GM18520 (cell line): ENCODE data around the gene HERPUD1.
"Not testable (repeated sequence)": the region's sequence is repeated elsewhere in the genome, so short reads cannot be mapped to it uniquely, and the experiment has no call there.

Source experiments
- ATAC-seq: cut with Tn5 transposase; IDR thresholded peaks from one replicate; pipeline ENCODE4 v1.9.1; 2021; ENCODE audit not compliant: unreplicated experiment

HERPUD1 gene

DNA sequence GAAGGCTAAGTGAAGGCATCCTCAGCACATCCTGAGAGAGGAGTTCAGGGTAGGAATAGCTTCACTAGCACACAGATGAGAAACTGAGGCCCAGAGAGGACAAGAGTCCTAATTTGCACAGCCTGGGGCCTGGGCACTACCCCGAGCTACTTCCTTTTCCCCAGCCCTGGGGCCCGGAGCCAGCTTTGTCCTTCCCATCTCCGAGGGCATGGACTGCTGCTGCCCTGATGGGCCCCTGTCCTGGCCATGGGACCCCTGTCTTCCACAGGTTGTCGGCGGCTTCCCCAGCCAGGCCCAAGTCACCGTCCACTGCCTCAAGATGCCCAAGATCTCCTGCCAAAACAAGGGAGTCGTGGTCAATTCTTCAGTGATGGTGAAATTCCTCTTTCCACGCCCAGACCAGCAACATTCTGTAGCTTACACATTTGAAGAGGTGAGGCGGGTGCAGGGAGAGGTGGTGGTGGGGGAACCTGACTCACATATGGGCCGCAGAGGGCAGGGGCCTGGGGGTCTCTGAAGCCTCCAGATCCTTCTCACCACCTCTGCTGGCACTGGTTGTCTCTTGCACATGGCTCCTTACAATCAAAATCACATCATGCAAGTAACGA, 46.0 kb downstream of the HERPUD1 start:
- no peak for ATAC-seq

DNA sequence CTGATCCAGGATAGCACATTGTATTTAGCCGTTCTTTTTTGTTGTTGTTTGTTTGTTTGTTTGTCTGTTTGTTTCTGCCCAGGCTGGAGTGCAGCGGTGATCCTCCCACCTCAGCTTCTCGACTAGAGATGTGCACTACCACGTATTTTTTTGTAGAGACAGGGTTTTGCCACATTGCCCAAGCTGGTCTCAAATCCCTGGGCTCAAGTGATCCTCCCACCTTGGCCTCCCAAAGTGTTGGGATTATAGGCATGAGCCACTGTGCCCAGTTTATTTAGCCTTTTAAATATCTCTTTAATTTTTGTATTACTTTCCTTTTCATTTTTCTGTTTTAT, 48.2 kb downstream of the HERPUD1 start:
- no peak for ATAC-seq

GRCh38 chr16:56980792-56981724, 49.1 kb downstream of the HERPUD1 start:
- ATAC-seq: no peak

DNA sequence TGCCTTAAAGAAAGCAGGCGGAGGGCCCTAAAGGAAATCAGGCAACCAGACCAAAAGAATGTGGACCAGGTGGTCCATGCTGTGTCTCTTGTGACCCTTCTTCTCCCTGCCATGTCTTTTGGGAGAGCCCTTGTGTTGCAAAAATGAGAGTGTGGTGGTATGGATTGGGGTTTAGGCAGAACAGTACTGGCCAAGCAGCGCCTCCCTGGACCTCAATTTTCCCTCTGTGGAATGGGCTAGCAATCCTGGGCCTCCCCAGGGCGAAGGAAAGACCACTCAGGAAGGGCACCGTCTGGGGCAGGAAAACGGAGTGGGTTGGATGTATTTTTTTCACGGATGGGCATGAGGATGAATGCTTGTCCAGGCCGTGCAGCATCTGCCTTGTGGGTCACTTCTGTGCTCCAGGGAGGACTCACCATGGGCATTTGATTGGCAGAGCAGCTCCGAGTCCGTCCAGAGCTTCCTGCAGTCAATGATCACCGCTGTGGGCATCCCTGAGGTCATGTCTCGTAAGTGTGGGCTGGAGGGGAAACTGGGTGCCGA, 49.9 kb downstream of the HERPUD1 start:
- no peak for ATAC-seq

GRCh38 chr16:56982695-56983094, 50.8 kb downstream of the HERPUD1 start:
- ATAC-seq: no peak

GRCh38 chr16:56983211-56983751, 51.3 kb downstream of the HERPUD1 start:
- ATAC-seq: no peak

GRCh38 chr16:56984639-56985038, 52.7 kb downstream of the HERPUD1 start:
- ATAC-seq: no peak

GRCh38 chr16:56985288-56985961, 53.5 kb downstream of the HERPUD1 start:
- ATAC-seq: no peak

GRCh38 chr16:56985962-56986360, 54.0 kb downstream of the HERPUD1 start:
- no peak for ATAC-seq

DNA sequence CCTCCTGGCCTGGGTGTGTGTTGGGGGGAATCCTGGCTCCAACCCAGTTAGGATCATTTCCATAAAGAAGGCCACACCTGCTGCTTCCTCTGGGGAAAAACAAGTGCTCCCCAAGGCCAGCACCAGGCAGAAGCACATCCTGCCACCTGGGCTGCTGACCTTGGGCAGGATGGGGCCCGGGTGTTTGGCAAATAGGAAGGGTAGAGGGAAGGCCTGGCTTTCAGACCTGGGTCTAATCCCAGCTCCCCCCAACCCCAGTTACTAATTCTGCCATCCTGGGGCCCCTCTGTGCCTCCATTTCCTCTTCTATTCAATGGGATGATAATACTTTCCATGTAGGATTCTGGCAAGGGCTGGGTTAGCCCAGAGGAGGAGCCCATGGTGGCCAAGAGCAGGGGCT, 54.4 kb downstream of the HERPUD1 start:
- no peak for ATAC-seq

GRCh38 chr16:56986908-56987307, 55.0 kb downstream of the HERPUD1 start:
- ATAC-seq: not testable (repeated sequence)

DNA sequence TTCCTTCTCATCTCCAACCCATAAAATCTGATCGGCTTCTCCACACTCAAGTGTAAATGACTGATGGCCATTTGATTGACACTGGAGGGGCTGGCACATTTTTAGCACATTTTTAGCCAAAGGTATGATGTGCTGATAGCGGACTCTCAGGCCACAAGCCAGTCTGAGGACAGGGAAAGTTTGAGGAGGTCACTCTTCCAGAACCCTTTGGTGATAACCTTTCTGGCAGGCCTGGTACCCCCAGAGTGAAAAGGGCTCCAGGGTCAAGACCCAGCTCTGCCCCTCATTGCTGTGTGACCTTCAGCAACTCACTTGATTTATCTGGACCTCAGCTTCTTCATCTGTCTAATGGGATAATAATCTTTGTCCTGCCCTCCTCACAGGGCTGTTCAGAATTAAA, 55.8 kb downstream of the HERPUD1 start:
- ATAC-seq: no peak

GRCh38 chr16:56988161-56988947, 56.4 kb downstream of the HERPUD1 start:
- ATAC-seq: no peak

DNA sequence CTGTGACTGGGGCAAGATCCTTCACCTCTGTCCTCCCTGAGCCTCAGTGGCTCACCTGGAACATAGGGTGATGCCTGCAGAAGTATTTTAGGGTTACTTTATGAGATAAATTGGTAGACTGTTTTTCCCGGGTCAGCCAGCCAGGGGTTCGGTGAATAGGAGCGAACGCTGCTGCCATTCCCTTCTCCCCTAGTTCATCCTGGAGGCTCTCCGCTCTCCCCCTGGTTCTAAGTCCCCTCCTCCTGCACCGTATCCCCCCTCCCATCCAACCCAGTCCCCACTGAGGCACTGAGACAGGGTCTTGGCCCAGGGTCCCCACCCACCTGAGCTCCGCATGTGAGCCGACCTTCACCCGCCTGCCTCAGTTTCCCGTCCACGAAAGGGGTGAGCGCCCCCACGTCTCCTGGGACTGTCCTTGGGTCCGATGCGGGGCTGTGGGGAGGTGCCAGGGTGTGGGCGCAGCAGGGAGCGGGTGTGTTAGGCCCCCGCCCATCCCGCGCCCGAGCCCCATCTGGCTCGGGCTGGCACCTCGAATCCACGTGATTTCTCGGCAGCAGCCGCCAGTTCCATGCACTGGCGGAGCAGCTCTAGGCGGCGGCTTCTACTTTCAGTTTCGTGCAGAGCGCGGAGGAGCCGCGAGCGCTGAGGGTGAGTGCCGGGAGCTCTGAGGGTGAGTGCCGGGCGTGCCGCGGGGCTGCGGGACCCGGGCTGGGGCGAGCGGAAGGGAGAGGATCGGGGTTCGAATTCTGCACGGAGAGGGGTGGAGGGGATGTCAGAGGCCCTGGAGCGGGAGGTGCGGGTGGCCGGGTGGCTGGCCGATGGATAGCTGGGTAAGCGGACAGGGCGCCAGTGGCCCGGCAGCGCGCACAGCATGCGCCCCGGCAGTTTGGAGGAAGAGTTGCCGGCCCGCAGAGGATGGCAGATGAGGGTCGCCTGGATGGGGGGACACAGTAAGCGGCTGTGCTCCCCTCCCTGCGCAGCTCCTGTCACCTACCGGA, 57.3 kb downstream of the HERPUD1 start, which contains the start of gene NLRC5:
Gene NLRC5 (plus strand): TSS at position 610 of the 998 bp plus-strand sequence. CDS start 31,156 bp downstream, outside the sequence.
- peak; percentile 68 for ATAC-seq

- no peak for ATAC-seq
Observed at GRCh38 chr16:56989988-56990387, 58.0 kb downstream of the HERPUD1 start.

DNA sequence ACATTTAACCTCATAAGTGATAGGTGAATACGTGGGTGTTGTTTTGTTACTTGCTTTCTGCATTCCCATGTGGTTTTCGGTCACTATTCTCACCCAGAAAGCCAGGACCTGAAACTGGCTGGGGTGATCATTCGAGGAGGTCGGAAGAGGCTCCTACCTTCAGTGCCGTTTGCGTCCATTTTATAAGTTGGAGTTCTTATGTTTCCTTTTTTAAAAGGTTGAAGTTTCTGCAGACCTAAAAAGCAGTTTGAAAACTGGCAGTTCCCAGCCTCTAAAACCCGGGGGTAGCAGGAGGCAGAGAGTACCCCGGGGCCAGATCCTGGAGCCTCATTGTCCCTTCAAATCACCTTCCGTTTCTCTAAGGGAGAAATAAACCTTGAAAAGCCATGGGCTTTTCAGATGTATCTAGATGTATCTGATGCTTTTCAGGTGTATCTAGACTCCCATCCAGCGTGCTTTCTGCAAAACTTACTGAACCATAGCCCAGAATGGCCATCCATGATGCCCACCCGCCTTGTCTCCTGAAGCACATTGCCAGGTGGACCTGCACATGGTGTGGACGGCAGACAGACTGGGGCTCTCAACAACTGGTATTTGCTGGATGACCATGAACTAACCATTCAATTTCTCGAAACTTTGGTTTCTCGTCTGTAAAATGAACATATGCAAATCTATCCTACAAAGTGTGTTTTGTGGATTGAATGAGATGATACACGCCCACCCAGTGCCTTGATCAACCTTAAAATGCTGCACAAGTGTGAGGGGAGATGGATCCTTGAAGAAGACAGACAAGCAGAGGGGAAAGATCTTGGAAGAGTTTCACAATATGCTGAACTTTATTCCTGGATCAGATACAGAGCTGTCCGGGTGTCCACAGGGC, 58.7 kb downstream of the HERPUD1 start:
- ATAC-seq: no peak

DNA sequence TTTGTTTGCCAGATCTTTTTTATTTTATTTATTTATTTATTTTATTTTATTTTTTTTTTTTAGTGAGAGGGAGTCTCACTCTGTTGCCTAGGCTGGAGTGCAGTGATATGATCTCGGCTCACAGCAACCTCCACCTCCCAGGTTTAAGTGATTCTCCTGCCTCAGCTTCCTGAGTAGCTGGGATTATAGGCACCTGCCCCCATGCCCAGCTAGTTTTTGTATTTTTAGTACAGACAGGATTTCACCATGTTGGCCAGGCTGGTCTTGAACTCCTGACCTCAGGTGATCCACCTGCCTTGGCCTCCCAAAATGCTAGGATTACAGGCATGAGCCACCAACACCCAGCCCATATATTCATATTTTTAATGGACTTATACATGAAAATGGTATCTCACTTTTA, 60.5 kb downstream of the HERPUD1 start:
- ATAC-seq: not testable (repeated sequence)

DNA sequence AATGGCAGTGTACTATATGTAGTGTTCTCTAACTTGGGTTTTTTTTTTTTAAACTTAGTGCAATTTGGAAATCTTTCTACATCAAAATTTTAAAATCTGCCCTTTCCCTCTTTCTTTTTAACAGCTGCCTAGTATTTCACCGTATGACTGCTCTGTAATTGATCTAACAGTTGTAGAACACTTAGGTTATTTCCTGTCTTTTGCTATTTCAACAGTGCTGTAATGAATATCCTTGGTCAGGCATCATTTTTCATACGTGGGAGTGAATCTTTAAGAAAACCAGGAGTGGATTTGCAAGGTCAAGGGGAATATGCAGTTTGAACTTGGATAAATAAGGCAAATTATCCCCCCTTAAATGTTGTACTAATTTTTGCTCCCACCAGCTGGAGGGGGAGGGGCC, 61.3 kb downstream of the HERPUD1 start:
- no peak for ATAC-seq
